Measurements from ENCODE around the gene DNASE1L3. TPM values are rescaled to one million over a fixed set of nuclear protein-coding genes. Genes with fewer than 3 reads are reported as not detected.
A peak's percentile ranks its signal among the peaks of the same experiment; 100 is the strongest.
"Not testable (repeated sequence)": the region's sequence is repeated elsewhere in the genome, so short reads cannot be mapped to it uniquely, and the experiment has no call there.

DNASE1L3 gene
- polyA plus RNA-seq, 2 of the 4 experiments (the other 2 are of a cell fraction) = 0.19 TPM; not detected in 1

- CTCF ChIA-PET = interaction anchor here (0.7 to 1.8 kb wide), 3 partner anchors 11 to 78 kb away, joined by 3 to 10 read pairs (median 6); no protein-coding TSS in a partner anchor
- 50% methylated on average over 3 of the region's 3 CpGs for WGBS (ENCODE audit: missing lambda C conversion rate)
- FAIRE-seq; H3K4me2 ChIP-seq; DNase-seq (ENCODE audit: low read depth in 1 of 2, low spot score in 1 of 2); H3K4me1 ChIP-seq; H3K9me3 ChIP-seq; ATAC-seq; H3K27ac ChIP-seq; POLR2A ChIA-PET; H3K4me3 ChIP-seq: not testable (repeated sequence)
- peak; percentile 66 for TF ChIP-seq ZC3H11A (IDR thresholded peaks at IDR 0.05)
Observed at GRCh38 chr3:58227933-58228332, 17.2 kb upstream of the DNASE1L3 start.

GRCh38 chr3:58223855-58224254 is 13.1 kb upstream of the DNASE1L3 start:
- no peaks in the 10 kb centered on the region for H3K9me3 ChIP-seq
- no peak overlapping the region for H3K4me2 ChIP-seq
- ChIA-PET POLR2A (no interaction called here), CTCF (interaction anchor here (0.7 to 2.1 kb wide), 8 partner anchors 10 to 1076 kb away, joined by 3 to 6 read pairs (median 4); partner anchors contain the start of genes ABHD6, HTD2 and RPP14)
- FAIRE-seq (no peak), DNase-seq (ENCODE audit: low read depth in 1 of 2, low spot score in 1 of 2) (no peak), ATAC-seq (no peak)
- H3K27ac ChIP-seq = no peak overlapping the region
- 86% methylated on average over 4 of the region's 4 CpGs for WGBS (ENCODE audit: missing lambda C conversion rate)
- H3K4me1 ChIP-seq = peaks cover 9% of the 10 kb centered on the region; the same call in 1 of the 3 replicates
- no peak overlapping the region for H3K4me3 ChIP-seq
- TF ChIP-seq TP53 (CRISPR knock-in tag; IDR thresholded peaks at IDR 0.05) = no peak
- TF ChIP-seq MAFK (IDR thresholded peaks at IDR 0.05; ENCODE audit: partially characterized antibody) = no peak
- no peak for TF ChIP-seq MYC (IDR thresholded peaks at IDR 0.05; ENCODE audit: borderline replicate concordance, low read length)
- TF ChIP-seq ZC3H11A (IDR thresholded peaks at IDR 0.05) = no peak
- no peak for TF ChIP-seq CEBPB (IDR thresholded peaks at IDR 0.05)
- TF ChIP-seq SMC3 (IDR thresholded peaks at IDR 0.05) = no peak
- no peak for TF ChIP-seq RAD21 (conservative IDR thresholded peaks at IDR 0.05 in 1 of 2, IDR thresholded peaks at IDR 0.05 in 1 of 2)
- TF ChIP-seq RARB (CRISPR knock-in tag; IDR thresholded peaks at IDR 0.05) = no peak
- TF ChIP-seq PBX3 (IDR thresholded peaks at IDR 0.05) = no peak
- no peak for TF ChIP-seq KDM5A (IDR thresholded peaks at IDR 0.05)
- no peak for TF ChIP-seq HOXB13 (CRISPR knock-in tag; IDR thresholded peaks at IDR 0.05; ENCODE audit: low read depth)
- no peak for TF ChIP-seq MAX (IDR thresholded peaks at IDR 0.05)
- no peak for TF ChIP-seq POLR2AphosphoS2 (conservative IDR thresholded peaks at IDR 0.05; ENCODE audit: low read length)

- FAIRE-seq = no peak
- Histone ChIP-seq H3K27ac (peak overlapping the region in 1 of 2 experiments; percentile 62; a peak in 2 of 6 replicates), H3K4me3 (no peak overlapping the region), H3K9me3 (no peaks in the 10 kb centered on the region), H3K4me2 (0 out of 3 replicates have a peak overlapping the region, but pooled peaks have one; percentile 13), H3K4me1 (peaks cover 9% of the 10 kb centered on the region; the same call in 1 of the 3 replicates)
- TF ChIP-seq REST (IDR thresholded peaks at IDR 0.05) (no peak), MAFK (IDR thresholded peaks at IDR 0.05; ENCODE audit: partially characterized antibody) (peak; percentile 14), FOSL2 (IDR thresholded peaks at IDR 0.05) (0 out of 2 replicates have a peak, but pooled peaks have one; percentile 11), FOSL2 (CRISPR knock-in tag; IDR thresholded peaks at IDR 0.05) (0 out of 2 replicates have a peak, but pooled peaks have one; percentile 5)
- ATAC-seq = no peak
- WGBS (ENCODE audit: missing lambda C conversion rate) = 46% methylated on average over 8 of the region's 8 CpGs
- CTCF ChIA-PET = interaction anchor here (1.1 to 2.1 kb wide), 3 partner anchors 15 to 34 kb away, joined by 3 to 5 read pairs (median 4); partner anchors contain the start of gene ABHD6
- POLR2A ChIA-PET = no interaction called here
- DNase-seq (ENCODE audit: low read depth in 1 of 2, low spot score in 1 of 2) = no peak
Observed at GRCh38 chr3:58222161-58222724, 11.5 kb upstream of the DNASE1L3 start.

All from A549 (cell line).